Heart left ventricle (tissue), 13 donors: ENCODE measurements around the gene NMU.

Experiments used
- CTCF ChIP-seq, 12 donors: fragments of 200-600 bp; sonication (generic) in 4 of 12; IDR thresholded peaks; one replicate each; pipeline versions ENCODE4 v1.5.0 to v1.8.0; 2018 to 2022; ENCODE audit warnings: antibody characterized with exemption in 12 of 12, mild to moderate bottlenecking in 5 of 12
- POLR2A ChIP-seq, 2 donors: fragments of 450-650 bp; IDR thresholded peaks; one replicate each; pipeline ENCODE4 v1.6.1; 2017; ENCODE audit warnings: antibody characterized with exemption in 2 of 2, mild to moderate bottlenecking in 2 of 2, moderate library complexity in 2 of 2
- donor health status: ischemic (EF 13 %, LVEDD 7.1; RV severe dilation, severe dysfunction).
- donor health status: DM: no; HTN: yes; CAD: no.
- donor health status: DM: no; HTN: no; CAD: no.
- donor health status: ischemic (EF 25% LVEDD 6.9; RV normal size, moderate dysfunction).
- donor health status: ischemic (EF 25% LVEDD 5.7; RV mildly dilated, moderate dysfunction).
- donor health status: ischemic (EF 35%, LVEDD 5.7; RV mildly dilated, moderate dysfunction).
- donor health status: nonischemic (EF 11% LVEDD 7.7; RV severe dilation, severe dysfunction).
- donor health status: DM: yes; HTN: yes; CAD: no.
- donor health status: PGD.
- donor health status: ischemic (EF 29% LVEDD 5.4; RV normal size, mild dysfunction).
- donor health status: nonischemic (EF 23%, LVEDD 6.1; RV moderate dilation, normal function).

- TF ChIP-seq CTCF (IDR thresholded peaks at IDR 0.05) (no peak), POLR2A (IDR thresholded peaks at IDR 0.05) (no peak)
Measured at GRCh38 chr4:55636656-55636999, 530 bp upstream of the NMU start.
